HepG2 (cell line): Measurements from ENCODE around the gene PARD3. TPM values are rescaled to one million over a fixed set of nuclear protein-coding genes. Genes with fewer than 3 reads are reported as not detected.

Source experiments
- ATAC-seq: fragments of 200-7000 bp; cut with Tn5 transposase; 3 replicates; pipeline ENCODE4 v1.9.1; 2020; ENCODE audit warnings: mild to moderate bottlenecking, moderate library complexity
- BruUV-seq: library from RNA; stranded (reverse); fragments of 400-500 nt; replicated peaks from 2 replicates; lab custom pipeline; 2021; lab: Mats Ljungman, UMichigan
- CTCF ChIA-PET: fragments of 300-600 bp; formaldehyde crosslinking; extraction: SDS; loops from one replicate; lab custom pipeline; 2021; ENCODE audit warnings: low total read pairs, inconsistent platforms, low intra/inter-chr PET ratio; lab: Yijun Ruan, JAX
- POLR2A ChIA-PET: fragments of 350-600 bp; sonication (Branson Sonifier 250); formaldehyde crosslinking; loops from one replicate; lab custom pipeline; 2020; ENCODE audit warnings: antibody characterized with exemption, inconsistent platforms; lab: Yijun Ruan, JAX
- DNase-seq: peaks from one replicate; pipeline ENCODE4 v3.0.0-alpha.2; 2015; ENCODE audit warnings: low spot score
- FAIRE-seq: peaks from 3 replicates; lab custom pipeline; 2011; peaks lifted over from hg19 to GRCh38; lab: Jason Lieb, UNC
- H2AFZ ChIP-seq: one replicate; pipeline ENCODE4 v1.6.1; 2011; ENCODE audit warnings: low read length, inconsistent platforms
- H3K27ac ChIP-seq: fragments of 300-600 bp; 3 replicates; pipeline ENCODE4 v1.8.0; 2011; ENCODE audit warnings: mixed run types, mild to moderate bottlenecking, mixed read lengths, low read length, inconsistent platforms; ENCODE audit not compliant: insufficient read depth; ENCODE audit errors: extremely low read length
- H3K27me3 ChIP-seq, 2 experiments: fragments of 200-600 bp in 1 of 2; 2 replicates in 1 of 2; 3 replicates in 1 of 2; pipeline versions ENCODE4 v1.6.0 to v1.8.0; 2011; ENCODE audit warnings: low read length in 2 of 2, mild to moderate bottlenecking in 2 of 2, moderate library complexity in 2 of 2, inconsistent platforms in 1 of 2; ENCODE audit not compliant: insufficient read depth in 2 of 2, control insufficient read depth in 1 of 2
- H3K36me3 ChIP-seq, 2 experiments: fragments of 200-600 bp in 1 of 2; replicated peaks in 1 of 2; 2 replicates in 1 of 2; 3 replicates in 1 of 2; pipeline versions ENCODE4 v1.5.1 to v1.8.0; 2011; ENCODE audit warnings: low read length in 2 of 2, inconsistent platforms in 1 of 2; ENCODE audit not compliant: insufficient read depth in 2 of 2, control insufficient read depth in 1 of 2
- H3K4me1 ChIP-seq: 2 replicates; pipeline ENCODE4 v1.5.1; 2012; ENCODE audit warnings: low read length, inconsistent platforms; ENCODE audit not compliant: insufficient read depth
- H3K4me2 ChIP-seq: 2 replicates; pipeline ENCODE4 v1.6.0; 2011; ENCODE audit warnings: low read depth, low read length, inconsistent platforms
- H3K4me3 ChIP-seq, 3 experiments: fragments of 200-600 bp in 1 of 3; sonication (generic), shearing (Covaris generic) in 1 of 3; replicated peaks in 1 of 3; 2 replicates each; pipeline ENCODE4 v1.5.1; 2011 to 2016; ENCODE audit warnings: low read length in 3 of 3, inconsistent platforms in 2 of 3, low read depth in 2 of 3, mild to moderate bottlenecking in 2 of 3, control low read depth in 1 of 3, mixed read lengths in 1 of 3; ENCODE audit not compliant: insufficient read depth in 1 of 3
- H3K79me2 ChIP-seq: one replicate; pipeline ENCODE4 v1.6.1; 2011; ENCODE audit warnings: low read length, inconsistent platforms; ENCODE audit not compliant: insufficient read depth
- H3K9ac ChIP-seq: 2 replicates; pipeline ENCODE4 v1.6.0; 2011; ENCODE audit warnings: mild to moderate bottlenecking, low read depth, low read length, inconsistent platforms; ENCODE audit not compliant: insufficient read depth
- H3K9me3 ChIP-seq: 2 replicates; pipeline ENCODE4 v1.5.1; 2012; ENCODE audit warnings: mild to moderate bottlenecking, low read length
- H4K20me1 ChIP-seq: 2 replicates; pipeline ENCODE4 v1.6.0; 2011; ENCODE audit warnings: inconsistent platforms, mild to moderate bottlenecking, low read length, moderate library complexity; ENCODE audit not compliant: insufficient read depth
- BCL6 ChIP-seq: IDR thresholded peaks from 2 replicates; pipeline ENCODE4 v1.6.1; 2016; ENCODE audit warnings: missing genetic modification reagents, missing compliant biosample characterization
- BHLHE40 ChIP-seq: IDR thresholded peaks from 2 replicates; pipeline ENCODE4 v1.6.1; 2011; ENCODE audit warnings: low read length, improper control_type of control experiment
- CHCHD3 ChIP-seq: sonication (generic); formaldehyde crosslinking; IDR thresholded peaks from 2 replicates; pipeline ENCODE4 v1.8.0; 2022; ENCODE audit warnings: mild to moderate bottlenecking, missing genetic modification reagents, moderate library complexity
- SRY ChIP-seq: sonication (generic); formaldehyde crosslinking; IDR thresholded peaks from 2 replicates; pipeline ENCODE4 v1.8.0; 2022; ENCODE audit warnings: mild to moderate bottlenecking, missing genetic modification reagents
- ZFP36L2 ChIP-seq: sonication (generic); formaldehyde crosslinking; IDR thresholded peaks from 2 replicates; pipeline ENCODE4 v1.4.0; 2020; ENCODE audit warnings: missing genetic modification reagents
- ZNF317 ChIP-seq: sonication (generic); formaldehyde crosslinking; IDR thresholded peaks from 2 replicates; pipeline ENCODE4 v1.5.0; 2020; ENCODE audit warnings: mild to moderate bottlenecking, missing genetic modification reagents
- ZNF558 ChIP-seq: sonication (generic); formaldehyde crosslinking; IDR thresholded peaks from 2 replicates; pipeline ENCODE4 v1.9.0; 2022; ENCODE audit warnings: mild to moderate bottlenecking, missing genetic modification reagents, borderline replicate concordance
- ZNF569 ChIP-seq: sonication (generic); formaldehyde crosslinking; IDR thresholded peaks from 2 replicates; pipeline ENCODE4 v1.5.0; 2020; ENCODE audit warnings: mild to moderate bottlenecking, missing genetic modification reagents, moderate library complexity, borderline replicate concordance
- WGBS: methylation state at CpG from one replicate; pipeline ENCODE4 v1.1.6; 2017; ENCODE audit warnings: low lambda C conversion rate; 5-methylcytosine and 5-hydroxymethylcytosine counted together
- in situ Hi-C: cut with HindIII; loops from 2 replicates; pipeline ENCODE4 v1.10.0; 2017; ENCODE audit warnings: low pct_unique_long_range_greater_than_20kb; ENCODE audit not compliant: extremely low pct_ligation_motif_present
- intact Hi-C: fragments of 100-400 bp; cut with micrococcal nuclease; formaldehyde crosslinking; loops from one replicate; pipeline ENCODE4 v1.10.0; 2022; ENCODE audit not compliant: unreplicated experiment
- polyA plus RNA-seq, 8 experiments: library from polyadenylated mRNA; depleted of rRNA in 3 of 8; stranded (reverse) in 7 of 8; unstranded in 1 of 8; fragments of >200 nt; fragmentation: Illumina TruSeq in 4 of 8; extraction: Trizol in 4 of 8; gene quantifications; 2 replicates each; pipeline versions ENCODE4 v1.2.1 to v1.2.3, GENCODE V29; 2011 to 2016; ENCODE audit warnings: low read depth in 4 of 8, missing spikeins in 1 of 8, mixed read lengths in 1 of 8; ENCODE audit not compliant: insufficient read depth in 1 of 8
- total RNA-seq, 5 experiments: library from RNA; depleted of rRNA; stranded (reverse); fragments of >200 nt; fragmentation: Illumina TruSeq; extraction: Trizol; gene quantifications; 2 replicates each; pipeline ENCODE4 v1.2.3, GENCODE V29; 2016; ENCODE audit warnings: low read depth in 1 of 5
- TF ChIP-seq, protein P1 (sequence below): sonication (generic); formaldehyde crosslinking; IDR thresholded peaks from 2 replicates; pipeline ENCODE4 v1.5.1; 2020; ENCODE audit warnings: mild to moderate bottlenecking, missing genetic modification reagents, borderline replicate concordance
- TF ChIP-seq, protein P2 (sequence below): sonication (generic); formaldehyde crosslinking; IDR thresholded peaks from 2 replicates; pipeline ENCODE4 v1.5.1; 2020; ENCODE audit warnings: missing genetic modification reagents, mild to moderate bottlenecking, borderline replicate concordance
- TF ChIP-seq, protein P3 (sequence below): sonication (generic); formaldehyde crosslinking; IDR thresholded peaks from 2 replicates; pipeline ENCODE4 v1.4.0; 2020; ENCODE audit warnings: mild to moderate bottlenecking, missing genetic modification reagents
- TF ChIP-seq, protein P4 (sequence below): sonication (generic); formaldehyde crosslinking; IDR thresholded peaks from 2 replicates; pipeline ENCODE4 v1.8.1; 2023; ENCODE audit warnings: mild to moderate bottlenecking, inconsistent platforms, moderate library complexity, missing genetic modification reagents, borderline replicate concordance
- TF ChIP-seq, protein P5 (sequence below): fragments of 450-650 bp; IDR thresholded peaks from 2 replicates; pipeline ENCODE4 v1.6.1; 2017; ENCODE audit warnings: mild to moderate bottlenecking

The PARD3 gene
- total and polyA plus RNA-seq, 2 of the 13 experiments (the other 11 are each of a cell fraction or from before 2014, with no cell fraction given) = 40.9 to 60.0 TPM

DNA sequence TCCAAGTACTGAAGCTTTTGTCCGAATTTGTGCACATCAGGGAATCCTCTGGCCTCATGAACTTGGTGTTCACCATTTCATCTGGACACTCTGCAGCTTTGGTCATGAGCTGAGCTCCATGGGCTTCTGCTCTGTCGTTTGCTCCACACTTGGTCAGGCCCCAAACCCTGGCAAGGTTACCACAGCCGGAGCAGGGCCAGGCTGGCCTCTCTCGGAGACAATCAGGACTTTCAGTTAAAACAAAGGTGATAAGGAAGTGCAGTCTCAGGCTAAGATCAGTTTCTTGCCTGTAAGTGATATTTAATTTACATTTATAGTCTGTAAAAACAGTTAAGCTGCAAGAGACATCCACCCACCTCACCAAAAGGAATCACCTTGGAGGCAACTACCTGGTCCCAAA is 558.9 kb downstream of the PARD3 start:
- no peak for DNase-seq
- H2AFZ ChIP-seq = no peak overlapping the region
- no TSS peak for BruUV-seq
- FAIRE-seq = no peak
- ChIA-PET POLR2A (no interaction called here), CTCF (no interaction called here)
- H3K27ac ChIP-seq = no peak overlapping the region
- in situ Hi-C loops (no loop called here), intact Hi-C loops (no loop called here)
- H3K27me3 ChIP-seq = no peaks in the 10 kb centered on the region
- no peak overlapping the region for H3K9ac ChIP-seq
- H3K4me2 ChIP-seq = no peak overlapping the region
- peaks cover 23% of the 10 kb centered on the region for H3K4me1 ChIP-seq
- H3K9me3 ChIP-seq = no peaks in the 10 kb centered on the region
- H3K36me3 ChIP-seq = no peaks in the 10 kb centered on the region
- no peaks in the 10 kb centered on the region for H4K20me1 ChIP-seq
- H3K4me3 ChIP-seq = no peak overlapping the region
- 95% methylated on average over 4 of the region's 4 CpGs for WGBS
- no peaks in the 10 kb centered on the region for H3K79me2 ChIP-seq
- ATAC-seq = no peak
- TF ChIP-seq, protein P1, sequence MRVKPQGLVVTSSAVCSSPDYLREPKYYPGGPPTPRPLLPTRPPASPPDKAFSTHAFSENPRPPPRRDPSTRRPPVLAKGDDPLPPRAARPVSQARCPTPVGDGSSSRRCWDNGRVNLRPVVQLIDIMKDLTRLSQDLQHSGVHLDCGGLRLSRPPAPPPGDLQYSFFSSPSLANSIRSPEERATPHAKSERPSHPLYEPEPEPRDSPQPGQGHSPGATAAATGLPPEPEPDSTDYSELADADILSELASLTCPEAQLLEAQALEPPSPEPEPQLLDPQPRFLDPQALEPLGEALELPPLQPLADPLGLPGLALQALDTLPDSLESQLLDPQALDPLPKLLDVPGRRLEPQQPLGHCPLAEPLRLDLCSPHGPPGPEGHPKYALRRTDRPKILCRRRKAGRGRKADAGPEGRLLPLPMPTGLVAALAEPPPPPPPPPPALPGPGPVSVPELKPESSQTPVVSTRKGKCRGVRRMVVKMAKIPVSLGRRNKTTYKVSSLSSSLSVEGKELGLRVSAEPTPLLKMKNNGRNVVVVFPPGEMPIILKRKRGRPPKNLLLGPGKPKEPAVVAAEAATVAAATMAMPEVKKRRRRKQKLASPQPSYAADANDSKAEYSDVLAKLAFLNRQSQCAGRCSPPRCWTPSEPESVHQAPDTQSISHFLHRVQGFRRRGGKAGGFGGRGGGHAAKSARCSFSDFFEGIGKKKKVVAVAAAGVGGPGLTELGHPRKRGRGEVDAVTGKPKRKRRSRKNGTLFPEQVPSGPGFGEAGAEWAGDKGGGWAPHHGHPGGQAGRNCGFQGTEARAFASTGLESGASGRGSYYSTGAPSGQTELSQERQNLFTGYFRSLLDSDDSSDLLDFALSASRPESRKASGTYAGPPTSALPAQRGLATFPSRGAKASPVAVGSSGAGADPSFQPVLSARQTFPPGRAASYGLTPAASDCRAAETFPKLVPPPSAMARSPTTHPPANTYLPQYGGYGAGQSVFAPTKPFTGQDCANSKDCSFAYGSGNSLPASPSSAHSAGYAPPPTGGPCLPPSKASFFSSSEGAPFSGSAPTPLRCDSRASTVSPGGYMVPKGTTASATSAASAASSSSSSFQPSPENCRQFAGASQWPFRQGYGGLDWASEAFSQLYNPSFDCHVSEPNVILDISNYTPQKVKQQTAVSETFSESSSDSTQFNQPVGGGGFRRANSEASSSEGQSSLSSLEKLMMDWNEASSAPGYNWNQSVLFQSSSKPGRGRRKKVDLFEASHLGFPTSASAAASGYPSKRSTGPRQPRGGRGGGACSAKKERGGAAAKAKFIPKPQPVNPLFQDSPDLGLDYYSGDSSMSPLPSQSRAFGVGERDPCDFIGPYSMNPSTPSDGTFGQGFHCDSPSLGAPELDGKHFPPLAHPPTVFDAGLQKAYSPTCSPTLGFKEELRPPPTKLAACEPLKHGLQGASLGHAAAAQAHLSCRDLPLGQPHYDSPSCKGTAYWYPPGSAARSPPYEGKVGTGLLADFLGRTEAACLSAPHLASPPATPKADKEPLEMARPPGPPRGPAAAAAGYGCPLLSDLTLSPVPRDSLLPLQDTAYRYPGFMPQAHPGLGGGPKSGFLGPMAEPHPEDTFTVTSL (CRISPR knock-in tag) = no peak
- TF ChIP-seq ZNF558 (CRISPR knock-in tag) (no peak), SRY (CRISPR knock-in tag) (no peak), ZFP36L2 (no peak), ZNF569 (CRISPR knock-in tag) (no peak), CHCHD3 (CRISPR knock-in tag) (no peak), ZNF317 (CRISPR knock-in tag) (no peak), BHLHE40 (no peak), BCL6 (CRISPR knock-in tag) (no peak)
- TF ChIP-seq, protein P2, sequence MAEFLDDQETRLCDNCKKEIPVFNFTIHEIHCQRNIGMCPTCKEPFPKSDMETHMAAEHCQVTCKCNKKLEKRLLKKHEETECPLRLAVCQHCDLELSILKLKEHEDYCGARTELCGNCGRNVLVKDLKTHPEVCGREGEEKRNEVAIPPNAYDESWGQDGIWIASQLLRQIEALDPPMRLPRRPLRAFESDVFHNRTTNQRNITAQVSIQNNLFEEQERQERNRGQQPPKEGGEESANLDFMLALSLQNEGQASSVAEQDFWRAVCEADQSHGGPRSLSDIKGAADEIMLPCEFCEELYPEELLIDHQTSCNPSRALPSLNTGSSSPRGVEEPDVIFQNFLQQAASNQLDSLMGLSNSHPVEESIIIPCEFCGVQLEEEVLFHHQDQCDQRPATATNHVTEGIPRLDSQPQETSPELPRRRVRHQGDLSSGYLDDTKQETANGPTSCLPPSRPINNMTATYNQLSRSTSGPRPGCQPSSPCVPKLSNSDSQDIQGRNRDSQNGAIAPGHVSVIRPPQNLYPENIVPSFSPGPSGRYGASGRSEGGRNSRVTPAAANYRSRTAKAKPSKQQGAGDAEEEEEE (CRISPR knock-in tag) = no peak
- TF ChIP-seq, protein P3, sequence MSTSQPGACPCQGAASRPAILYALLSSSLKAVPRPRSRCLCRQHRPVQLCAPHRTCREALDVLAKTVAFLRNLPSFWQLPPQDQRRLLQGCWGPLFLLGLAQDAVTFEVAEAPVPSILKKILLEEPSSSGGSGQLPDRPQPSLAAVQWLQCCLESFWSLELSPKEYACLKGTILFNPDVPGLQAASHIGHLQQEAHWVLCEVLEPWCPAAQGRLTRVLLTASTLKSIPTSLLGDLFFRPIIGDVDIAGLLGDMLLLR = no peak
- TF ChIP-seq, protein P4, sequence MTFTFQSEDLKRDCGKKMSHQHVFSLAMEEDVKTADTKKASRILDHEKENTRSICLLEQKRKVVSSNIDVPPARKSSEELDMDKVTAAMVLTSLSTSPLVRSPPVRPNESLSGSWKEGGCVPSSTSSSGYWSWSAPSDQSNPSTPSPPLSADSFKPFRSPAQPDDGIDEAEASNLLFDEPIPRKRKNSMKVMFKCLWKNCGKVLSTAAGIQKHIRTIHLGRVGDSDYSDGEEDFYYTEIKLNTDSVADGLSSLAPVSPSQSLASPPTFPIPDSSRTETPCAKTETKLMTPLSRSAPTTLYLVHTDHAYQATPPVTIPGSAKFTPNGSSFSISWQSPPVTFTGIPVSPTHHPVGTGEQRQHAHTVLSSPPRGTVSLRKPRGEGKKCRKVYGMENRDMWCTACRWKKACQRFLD (CRISPR knock-in tag) = no peak
- TF ChIP-seq, protein P5, sequence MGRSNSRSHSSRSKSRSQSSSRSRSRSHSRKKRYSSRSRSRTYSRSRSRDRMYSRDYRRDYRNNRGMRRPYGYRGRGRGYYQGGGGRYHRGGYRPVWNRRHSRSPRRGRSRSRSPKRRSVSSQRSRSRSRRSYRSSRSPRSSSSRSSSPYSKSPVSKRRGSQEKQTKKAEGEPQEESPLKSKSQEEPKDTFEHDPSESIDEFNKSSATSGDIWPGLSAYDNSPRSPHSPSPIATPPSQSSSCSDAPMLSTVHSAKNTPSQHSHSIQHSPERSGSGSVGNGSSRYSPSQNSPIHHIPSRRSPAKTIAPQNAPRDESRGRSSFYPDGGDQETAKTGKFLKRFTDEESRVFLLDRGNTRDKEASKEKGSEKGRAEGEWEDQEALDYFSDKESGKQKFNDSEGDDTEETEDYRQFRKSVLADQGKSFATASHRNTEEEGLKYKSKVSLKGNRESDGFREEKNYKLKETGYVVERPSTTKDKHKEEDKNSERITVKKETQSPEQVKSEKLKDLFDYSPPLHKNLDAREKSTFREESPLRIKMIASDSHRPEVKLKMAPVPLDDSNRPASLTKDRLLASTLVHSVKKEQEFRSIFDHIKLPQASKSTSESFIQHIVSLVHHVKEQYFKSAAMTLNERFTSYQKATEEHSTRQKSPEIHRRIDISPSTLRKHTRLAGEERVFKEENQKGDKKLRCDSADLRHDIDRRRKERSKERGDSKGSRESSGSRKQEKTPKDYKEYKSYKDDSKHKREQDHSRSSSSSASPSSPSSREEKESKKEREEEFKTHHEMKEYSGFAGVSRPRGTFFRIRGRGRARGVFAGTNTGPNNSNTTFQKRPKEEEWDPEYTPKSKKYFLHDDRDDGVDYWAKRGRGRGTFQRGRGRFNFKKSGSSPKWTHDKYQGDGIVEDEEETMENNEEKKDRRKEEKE = no peak
